NB4 (cell line): ENCODE results near the gene GH2.

Experiments
- CTCF ChIP-seq: IDR thresholded peaks from one replicate; pipeline ENCODE4 v1.5.1; 2012; ENCODE audit warnings: low read depth, low read length
- POLR2A ChIP-seq: IDR thresholded peaks from 2 replicates; pipeline ENCODE4 v1.6.1; 2011; ENCODE audit warnings: mild to moderate bottlenecking; ENCODE audit not compliant: insufficient read length; ENCODE audit errors: extremely low read depth
- TF ChIP-seq, protein P1 (sequence below): IDR thresholded peaks from 2 replicates; pipeline ENCODE4 v1.6.1; 2011; ENCODE audit warnings: low read depth, low read length

DNA sequence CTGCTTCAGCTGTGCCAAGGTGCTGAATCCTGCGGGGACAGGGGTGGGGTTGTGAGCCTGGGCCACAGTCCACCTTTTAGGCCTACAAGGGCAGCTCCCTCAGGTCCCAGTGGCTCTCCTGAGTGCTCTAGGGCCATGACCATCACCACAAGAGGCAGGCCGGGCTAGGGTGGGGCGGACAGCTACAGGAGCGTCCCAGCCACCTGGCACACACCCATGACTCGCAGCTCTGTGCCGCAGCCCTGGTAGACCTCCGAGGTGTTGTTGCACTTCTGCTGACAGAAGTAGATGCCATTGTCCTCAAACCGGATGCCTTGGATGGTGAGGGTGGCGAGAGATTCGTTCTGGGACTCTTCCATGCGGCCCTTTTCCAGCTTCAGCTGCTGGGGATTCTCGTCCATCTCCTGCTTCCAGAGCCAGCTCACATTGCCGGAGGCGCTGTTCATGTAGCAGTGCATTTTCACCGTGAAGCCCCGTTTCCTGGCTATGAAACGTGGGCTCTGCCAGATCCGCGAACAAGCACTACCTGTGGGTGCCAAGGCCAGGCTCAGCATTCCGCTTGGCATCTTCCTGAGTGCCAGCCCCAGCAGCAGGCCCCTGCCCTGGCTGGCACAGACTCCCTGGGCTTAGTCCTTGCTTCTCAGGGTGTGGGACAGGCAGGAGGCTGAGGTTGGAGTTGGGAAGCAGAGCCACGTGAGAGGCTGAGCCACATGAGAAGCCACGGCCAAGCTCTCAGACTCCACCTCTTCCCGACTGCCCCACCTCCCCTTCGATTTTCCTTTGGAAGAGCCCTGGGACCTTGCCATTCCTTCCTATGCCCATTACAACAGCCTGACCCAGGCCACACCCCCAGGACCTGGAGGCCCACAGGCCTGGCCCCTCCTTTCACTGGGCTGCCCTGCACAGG is 48.4 kb upstream of the GH2 start:
- TF ChIP-seq CTCF (no peak), POLR2A (no peak)
- TF ChIP-seq, protein P1, sequence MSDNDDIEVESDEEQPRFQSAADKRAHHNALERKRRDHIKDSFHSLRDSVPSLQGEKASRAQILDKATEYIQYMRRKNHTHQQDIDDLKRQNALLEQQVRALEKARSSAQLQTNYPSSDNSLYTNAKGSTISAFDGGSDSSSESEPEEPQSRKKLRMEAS: no peak
